DMS53 (cell line): ENCODE measurements around the gene IMPG2.

Source experiments
- DNase-seq: peaks from one replicate; lab custom pipeline; 2025; lab: John Stamatoyannopoulos, UW

IMPG2 gene

DNA sequence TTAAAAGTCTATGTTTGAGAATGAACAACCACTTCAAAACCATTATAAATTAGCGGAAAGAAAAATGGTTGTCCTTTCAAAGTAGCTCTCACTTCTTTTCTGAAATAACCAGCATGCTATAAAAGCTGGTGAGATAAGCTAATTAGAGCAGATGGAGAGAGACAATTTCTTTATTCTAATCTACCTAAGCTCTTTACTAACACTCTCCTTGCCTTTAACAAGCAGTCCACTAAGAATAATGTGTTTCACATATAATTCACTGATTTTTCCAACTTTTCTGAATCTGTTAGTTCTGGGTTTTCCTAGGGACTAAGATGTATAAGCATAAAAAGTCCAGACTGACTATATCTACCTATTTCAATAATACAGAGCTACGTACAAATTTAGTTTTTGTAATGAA lies at the start of gene IMPG2:
Gene IMPG2, minus strand, starts transcription at position 101 of the 400 bp plus-strand sequence. CDS start 203 bp downstream, outside the sequence.
- no peak for DNase-seq

DNA sequence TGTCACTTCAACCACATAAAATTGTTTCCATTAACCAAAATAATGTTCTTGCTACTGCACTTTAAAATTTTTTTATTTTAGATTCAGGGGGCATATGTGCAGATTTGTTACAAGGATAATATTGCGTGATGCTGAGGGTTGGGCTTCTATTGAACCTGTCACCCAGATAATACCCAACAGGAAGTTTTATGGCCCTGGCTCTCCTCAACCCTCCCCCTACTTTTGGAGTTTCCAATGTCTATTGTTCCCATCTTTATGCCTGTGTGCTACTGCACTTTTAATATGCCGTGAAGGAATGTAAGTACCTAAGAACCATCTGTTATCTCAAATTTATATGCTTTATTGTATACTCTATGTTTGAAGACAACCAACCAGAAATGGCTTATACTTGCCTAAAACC lies 42.0 kb upstream of the IMPG2 start:
- DNase-seq: no peak

DNA sequence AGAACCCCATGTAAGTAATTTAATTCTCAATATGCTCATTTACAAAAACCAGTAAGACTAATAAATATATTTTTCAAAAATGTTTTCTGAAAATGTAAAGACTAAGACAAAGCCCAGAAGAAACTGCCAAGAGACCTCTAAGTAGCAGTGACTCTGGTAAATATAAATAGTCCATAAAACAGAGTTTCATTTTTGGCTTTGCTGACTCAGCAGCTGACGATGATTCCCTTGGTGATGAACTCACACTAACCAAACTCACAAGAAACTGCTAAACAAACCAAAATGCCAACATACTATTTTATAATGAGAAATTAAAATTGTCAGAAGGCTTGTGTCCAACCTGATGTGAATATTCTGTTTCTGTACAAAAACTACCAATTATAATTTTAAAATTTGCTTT lies 31.5 kb upstream of the IMPG2 start:
- DNase-seq: no peak

DNA sequence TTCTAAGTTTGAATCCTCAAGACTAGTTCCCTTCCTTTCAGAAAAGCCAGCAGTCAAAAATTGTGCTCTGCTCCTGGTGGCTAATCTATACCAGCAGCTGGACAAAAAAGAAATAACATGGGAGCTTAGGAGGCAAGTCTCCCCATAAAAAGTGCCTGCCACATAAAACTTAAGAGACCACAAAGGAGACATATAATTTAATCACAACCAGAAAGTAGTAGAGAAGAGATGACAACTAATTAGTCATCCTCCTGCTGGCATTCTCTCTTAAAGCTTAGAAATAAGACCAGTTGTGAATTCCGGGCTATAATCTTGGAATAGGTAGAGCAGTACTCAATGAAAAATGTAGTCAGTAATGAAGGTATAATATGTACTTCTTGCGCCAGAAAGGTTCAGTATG lies 20.2 kb upstream of the IMPG2 start:
- DNase-seq: no peak

DNA sequence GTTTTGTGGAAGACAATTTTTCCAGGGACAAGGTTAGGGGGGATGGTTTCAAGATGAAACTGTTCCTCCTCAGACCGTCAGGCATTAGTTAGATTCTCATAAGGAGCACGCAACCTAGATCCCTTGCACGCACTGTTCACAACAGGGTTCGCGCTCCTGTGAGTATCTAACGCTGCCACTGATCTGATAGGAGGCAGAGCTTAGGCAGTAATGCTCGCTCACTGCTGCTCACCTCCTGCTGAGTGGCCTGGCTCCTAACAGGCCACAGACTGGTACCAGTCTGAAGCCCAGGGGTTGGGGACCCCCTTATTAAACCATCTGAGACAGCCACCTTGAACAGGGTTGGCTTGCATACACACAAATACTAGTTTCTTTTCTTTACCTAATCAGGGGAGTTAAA lies 13.5 kb upstream of the IMPG2 start:
- DNase-seq: no peak

DNA sequence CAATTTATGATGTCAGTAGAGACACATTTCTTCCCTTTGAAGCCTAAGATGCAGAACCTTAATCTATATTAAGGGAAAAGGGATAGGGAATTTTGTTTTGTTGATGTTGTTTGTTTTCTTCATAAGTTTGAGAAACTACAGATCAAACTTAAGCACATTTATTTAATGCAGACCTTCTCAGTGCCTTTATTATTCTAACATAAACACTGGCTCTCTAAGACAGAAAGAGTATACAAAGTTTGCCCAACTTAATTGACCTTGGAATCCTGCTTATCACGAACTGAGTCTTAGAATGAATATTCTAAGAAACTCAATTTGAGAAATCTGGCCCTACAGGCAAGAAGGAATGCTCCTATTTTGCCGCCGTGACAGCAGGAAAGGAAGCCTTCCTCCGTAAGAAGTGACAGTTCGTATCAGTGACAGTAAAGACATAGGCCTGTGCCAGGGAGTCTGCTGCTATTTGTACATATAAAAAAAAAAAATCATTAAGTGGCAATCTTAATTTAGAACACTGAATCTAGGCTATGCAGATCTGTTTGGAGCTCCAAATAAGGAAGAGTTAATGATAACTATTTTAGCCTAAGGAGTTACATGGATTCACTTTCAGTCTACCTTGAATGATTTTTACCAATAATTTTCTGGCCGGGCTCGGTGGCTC lies 8.8 kb upstream of the IMPG2 start:
- DNase-seq: no peak

DNA sequence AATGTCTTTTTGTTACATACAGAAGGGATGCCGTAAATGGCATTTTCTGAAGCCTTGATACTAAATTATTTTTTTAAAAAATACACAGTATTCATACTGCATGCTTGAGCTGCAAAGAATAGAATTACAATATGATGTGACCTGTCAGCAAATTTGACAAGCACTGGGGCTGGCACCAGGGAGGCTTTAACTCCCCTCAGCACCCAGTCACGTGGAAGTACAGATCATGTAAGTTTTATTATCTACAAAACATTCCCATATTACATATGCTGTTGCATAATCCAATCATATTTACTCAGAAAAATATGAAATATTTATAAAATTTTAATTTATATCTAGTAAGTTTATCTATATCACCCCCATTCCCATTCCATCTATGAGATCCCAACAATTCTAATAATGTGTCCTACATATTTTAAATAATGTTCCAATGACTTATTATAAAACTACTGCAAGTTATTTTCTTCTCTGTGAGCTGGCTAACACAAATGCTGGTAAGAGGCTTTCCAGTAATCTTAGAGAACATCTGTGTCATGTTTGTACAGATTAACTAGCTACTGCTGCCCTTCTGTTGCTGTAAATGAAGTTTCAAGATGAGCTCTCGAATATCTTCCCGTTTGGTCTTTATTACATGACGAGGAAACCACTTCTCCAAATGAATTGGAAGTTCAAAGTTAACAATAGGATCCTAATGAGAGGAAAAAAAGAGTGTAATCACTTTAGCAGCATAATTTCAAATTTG lies 5.2 kb upstream of the IMPG2 start:
- DNase-seq: no peak

DNA sequence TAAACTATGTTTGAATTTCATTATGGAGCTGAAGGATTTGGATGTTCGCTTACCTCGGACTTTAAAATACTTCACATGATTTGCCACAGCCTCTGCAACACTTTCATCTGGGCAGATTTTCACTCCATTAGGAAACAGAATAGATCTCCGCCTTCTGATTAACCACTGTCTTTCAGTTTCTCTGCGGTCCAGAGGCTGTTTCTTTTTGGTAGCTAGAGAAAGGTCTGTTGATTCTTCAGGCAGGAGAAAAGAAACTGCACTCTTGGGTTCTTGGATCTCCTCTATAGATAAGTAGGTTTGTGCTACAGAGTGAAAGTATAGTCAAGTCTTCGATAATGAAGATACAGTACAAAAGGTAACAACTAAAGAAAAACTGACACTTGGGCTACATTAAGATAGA lies 844 bp downstream of the IMPG2 start:
- no peak for DNase-seq

DNA sequence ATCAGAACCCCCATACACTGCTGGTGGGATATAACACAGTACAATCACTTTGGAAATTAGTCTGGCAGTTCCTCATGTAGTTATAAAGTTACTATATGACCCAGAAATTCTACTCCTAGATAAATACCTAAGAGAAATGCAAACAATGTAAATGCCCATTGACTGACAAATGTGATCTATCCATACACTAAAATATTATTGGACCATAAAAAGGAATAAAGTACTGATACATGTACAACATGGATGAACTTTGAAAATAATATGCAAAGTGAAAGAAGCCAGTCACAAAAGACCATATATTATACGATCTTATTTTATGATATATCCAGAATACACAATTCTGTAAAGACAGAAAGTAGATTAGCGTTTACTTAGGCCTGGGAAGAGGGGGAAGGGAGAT lies 7.8 kb downstream of the IMPG2 start:
- no peak for DNase-seq

DNA sequence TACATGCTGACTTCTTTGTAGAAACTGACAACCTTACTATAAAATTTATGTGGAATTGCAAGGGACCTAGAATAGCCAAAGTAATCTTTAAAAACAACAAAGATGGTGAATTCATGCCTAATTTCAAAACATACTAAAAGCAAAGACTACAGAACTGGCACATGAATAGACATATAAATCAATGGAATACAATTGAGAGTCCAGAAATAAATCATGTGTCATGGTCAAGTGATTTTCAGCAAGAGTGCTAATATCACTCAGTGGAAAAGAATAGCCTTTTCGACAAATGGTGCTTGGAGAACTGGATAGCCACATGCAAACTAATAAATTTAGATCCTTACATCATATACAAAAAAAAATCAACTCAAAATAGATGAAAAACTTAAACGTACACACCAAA lies 8.7 kb downstream of the IMPG2 start:
- no peak for DNase-seq

DNA sequence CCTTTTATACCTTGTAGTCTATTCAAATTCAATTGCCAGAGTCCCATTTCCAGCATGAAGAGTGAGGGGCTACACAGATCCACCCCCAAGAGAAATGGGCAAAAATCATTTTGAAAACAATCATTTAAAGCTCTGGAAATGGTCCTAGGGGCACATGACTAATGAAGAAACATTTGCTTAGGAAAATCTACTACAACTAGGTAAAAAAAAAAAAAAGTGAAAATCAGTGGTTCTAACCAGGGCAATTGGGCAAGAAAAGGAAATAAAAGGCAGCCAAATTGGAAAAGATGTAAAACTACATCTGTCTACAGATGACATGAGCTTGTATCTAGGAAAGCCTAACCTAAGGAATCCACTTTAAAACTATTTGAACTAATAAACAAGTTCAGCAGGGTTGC lies 9.4 kb downstream of the IMPG2 start:
- no peak for DNase-seq

DNA sequence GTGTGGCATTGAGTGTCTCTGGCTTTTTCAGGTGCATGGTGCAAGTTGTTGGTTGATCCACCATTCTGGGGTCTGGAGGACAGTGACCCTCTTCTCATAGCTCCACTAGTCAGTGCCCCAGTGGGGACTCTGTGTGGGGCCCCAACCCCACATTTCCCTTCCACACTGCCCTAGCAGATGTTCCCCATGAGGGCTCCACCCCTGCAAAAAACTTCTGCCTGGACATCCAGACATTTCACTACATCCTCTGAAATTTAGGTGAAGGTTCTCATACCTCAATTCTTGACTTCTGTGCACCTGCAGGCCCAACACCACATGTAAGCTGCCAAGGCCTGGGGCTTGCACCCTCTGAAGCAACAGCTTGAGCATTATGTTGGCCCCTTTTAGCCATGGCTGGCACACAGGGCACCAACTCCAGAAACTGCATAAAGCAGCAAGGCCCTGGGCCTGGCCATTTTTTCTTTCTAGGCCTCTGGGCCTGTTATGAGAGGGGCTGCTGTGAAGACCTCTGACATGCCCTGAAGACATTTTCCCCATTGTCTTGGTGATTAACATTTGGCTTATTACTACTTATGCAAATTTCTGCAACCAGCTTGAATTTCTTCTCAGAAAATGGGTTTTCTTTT lies 12.1 kb downstream of the IMPG2 start:
- peak; percentile 40 for DNase-seq

DNA sequence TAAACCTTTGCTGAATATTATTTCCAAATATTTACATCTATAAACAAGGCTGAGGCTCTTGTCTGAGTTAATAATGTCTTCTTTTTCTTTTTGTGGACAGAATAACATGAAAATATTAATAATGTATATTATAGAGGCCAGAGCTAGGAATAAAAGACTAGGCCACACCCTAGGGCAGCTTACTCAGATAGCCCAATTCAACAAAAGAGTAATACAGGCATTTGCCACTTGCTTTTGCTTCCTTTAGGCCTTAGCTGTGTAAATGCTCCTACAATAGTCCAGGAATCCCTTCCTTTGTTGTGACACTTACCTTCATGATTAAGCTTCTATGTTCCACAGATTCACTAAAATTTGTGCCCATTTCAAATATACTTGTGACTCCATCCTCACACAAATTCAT lies 16.5 kb downstream of the IMPG2 start:
- no peak for DNase-seq

DNA sequence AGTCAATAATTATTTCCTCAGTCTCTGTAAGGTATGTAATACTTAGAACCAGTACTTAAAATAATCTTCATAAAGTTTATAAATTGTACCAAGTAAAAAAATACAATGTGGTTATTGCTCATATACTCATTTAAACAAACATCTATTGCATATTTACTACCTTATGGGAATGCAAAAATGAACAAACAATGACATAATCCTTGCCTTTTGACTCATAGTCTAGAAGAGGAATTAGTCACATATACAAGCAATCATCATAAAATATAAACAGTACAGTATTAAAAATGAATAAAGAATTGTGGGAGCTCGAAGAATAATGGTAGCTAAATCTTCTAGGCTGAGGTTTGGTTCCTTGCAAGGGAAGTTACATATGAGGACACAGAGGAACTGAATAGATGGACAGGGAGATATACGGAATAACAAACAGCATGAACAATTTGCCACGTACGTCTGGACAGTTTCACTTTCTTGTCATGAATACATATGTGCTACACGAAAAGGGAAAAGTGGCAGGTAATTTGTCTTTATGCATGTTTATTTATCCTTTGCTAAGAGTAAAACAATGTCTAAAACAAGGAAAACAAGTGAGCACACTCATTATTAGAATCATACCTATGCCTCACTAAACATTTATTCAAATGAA lies 17.2 kb downstream of the IMPG2 start:
- peak; percentile 26 for DNase-seq

DNA sequence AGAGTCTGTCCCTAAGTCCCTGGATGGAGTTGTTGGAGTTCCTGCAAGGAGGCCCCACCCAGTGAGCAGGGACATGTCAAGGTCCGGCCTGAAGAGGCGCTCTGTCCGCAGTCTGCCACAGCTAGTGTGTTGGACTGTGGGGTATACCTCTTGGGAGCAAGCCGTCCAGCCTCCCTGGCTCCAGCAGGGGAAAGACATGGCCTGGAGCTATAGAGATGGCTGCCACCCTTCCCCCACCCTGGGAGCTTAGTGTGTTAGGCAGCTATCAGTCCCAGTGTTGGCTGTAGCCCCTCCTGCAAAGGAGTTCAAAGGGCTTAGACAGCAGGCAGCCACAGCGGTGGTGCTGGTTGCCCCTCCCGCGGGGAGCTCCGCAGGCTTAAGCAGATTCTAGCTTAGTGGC lies 20.3 kb downstream of the IMPG2 start:
- DNase-seq: no peak

DNA sequence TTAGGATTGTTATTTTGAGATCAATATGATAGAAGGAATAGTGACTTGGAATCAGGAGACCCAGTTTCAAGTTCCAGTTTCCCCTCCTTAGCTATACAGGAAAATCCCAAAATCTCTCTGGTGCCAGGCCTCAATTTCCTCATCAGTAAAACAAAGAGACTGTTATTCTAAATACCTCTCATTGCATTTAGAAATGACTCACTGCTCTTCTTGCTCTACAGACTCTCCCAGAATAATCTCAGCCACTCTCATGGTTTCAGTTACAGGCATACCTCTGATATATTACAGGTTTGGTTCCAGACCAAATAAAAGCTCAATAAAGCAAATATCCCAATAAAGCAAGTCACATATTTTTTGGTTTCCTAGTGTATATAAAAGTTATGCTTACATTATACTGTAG lies 28.3 kb downstream of the IMPG2 start:
- no peak for DNase-seq

DNA sequence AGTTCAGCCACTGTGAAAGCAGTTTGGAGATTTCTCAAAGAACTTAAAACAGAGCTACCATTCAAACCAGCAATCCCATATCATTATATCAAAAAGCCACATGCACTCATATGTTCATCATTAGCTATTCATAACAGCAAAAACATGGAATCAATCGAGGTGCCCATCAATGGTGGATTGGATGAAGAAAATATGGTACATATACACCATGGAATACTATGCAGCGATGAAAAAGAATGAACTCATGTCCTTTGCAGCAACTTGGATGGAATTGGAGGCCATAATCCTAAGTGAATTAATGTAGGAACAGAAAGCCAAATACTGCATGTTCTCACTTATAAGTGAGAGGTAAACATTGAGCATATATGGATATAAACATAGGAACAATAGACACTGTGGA lies 32.1 kb downstream of the IMPG2 start:
- no peak for DNase-seq

DNA sequence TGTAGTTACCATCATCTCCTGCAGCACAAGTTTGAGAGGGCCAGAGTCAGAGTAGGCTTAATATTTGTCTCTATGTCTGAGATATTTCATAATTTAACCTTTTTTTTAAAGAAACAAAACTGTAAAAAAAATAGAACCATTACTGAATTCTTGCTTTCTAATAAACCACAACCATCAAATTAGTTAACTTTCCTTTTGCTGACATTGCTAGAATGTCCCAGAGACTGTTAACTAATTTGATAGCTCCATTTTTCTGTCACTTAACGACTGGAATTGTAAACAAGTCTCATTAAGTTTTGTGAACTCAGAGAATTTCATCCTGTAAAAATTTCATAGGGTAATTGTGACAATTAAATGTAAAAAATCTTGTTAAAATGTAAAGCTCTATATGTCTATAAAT lies 35.6 kb downstream of the IMPG2 start:
- no peak for DNase-seq

DNA sequence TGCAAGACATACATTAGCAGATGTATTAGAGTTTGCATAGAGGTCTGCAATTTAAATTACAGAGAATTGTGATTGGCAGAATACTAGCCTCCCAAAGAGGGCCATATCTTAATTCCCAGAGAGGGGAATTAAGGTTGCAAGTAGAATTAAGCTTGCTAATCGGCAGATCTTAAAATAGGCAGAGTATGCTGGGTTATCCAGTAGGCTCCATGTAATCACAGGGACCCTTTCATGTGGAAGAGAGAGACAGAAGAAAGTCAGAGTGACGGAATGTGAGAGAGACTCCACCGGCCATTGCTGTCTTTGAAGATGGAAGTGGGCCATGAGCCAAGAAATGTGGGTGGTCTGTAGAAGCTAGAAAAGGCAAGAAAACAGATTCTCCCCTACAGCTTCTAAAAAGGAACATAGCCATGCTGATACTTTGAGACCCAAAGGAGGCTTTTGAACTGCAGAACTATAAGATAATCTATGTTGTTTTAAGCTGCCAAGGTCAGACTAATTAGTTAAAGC lies 38.8 kb downstream of the IMPG2 start:
- DNase-seq: no peak

DNA sequence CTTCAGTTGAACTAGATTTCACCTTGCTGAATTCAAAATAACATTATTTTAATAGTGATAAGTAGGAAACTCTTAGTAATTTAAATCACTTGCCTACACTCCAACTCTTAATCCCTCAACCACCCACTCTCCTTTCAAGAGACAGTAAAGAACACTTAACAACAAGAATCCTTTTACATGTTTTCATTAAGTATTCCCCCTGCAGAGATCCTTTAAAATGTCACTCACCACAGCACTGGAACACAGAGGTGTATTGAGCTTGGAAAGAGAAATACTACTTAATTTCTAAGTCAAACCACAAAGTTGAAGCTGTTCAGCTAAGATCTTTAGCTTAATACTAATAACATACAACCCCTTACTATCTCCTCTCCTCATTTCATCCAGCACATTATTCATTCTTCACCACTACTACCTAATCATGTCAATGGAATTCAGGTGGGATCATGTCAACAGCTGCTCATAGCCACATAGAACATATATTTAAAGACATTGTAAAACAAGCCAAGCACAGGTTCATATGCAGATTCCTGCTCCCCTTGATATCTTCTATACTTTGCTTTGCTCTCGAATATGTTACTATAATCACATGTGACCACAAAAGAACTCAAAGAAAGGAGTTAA lies 40.5 kb downstream of the IMPG2 start:
- no peak for DNase-seq

DNA sequence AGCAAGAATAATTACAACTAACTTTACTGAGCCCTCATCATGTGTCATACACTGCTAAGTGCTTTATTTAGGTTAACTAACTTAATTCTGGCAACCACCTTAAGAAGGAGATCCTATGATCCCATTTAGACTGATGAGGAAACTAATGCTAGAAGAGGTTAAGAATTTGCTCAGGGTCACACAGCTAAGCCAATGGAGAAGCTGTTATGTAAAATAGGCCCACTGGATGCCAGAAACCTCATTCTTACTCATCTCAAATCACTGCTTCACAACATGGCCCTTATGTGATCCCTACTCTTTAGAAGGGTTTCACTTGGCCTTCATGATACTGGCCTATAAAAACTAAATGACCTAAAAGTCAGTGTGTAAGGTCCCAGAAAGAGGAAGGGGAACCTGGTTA lies 41.2 kb downstream of the IMPG2 start:
- DNase-seq: no peak

DNA sequence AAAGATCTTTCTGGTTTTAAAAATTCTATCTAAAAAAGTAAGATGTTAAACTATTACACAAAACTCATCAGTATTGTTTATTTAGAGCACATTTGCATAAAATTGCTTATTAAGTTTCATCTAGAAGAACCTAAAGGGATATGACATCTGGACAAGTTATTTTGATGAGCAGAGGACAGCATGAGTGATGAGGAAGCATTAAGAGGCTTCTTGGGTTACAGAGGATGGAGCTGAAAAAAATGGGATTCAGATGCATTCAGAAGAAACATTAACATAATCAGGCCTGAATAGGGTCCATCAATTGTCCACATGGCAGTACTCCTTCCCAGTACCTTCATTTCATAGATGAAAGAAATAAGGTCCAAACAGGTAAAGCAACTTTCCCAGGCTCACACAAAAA lies 41.6 kb downstream of the IMPG2 start:
- no peak for DNase-seq
